Kidney glomerular epithelial cell (primary cell): ENCODE data around the gene RNF166.

ENCODE experiments used
- DNase-seq: peaks from one replicate; lab custom pipeline; 2025; lab: John Stamatoyannopoulos, UW

Gene RNF166

GRCh38 chr16:88739139-88739976 lies 33.1 kb upstream of the RNF166 start:
- no peak for DNase-seq

GRCh38 chr16:88738151-88739084 lies 32.2 kb upstream of the RNF166 start:
- DNase-seq, result no peak

GRCh38 chr16:88737298-88738150 lies 31.3 kb upstream of the RNF166 start:
- DNase-seq, result peak; percentile 53

GRCh38 chr16:88736496-88736895 lies 30.3 kb upstream of the RNF166 start:
- no peak for DNase-seq

GRCh38 chr16:88736088-88736487 lies 29.9 kb upstream of the RNF166 start:
- no peak for DNase-seq

GRCh38 chr16:88735616-88736015 lies 29.4 kb upstream of the RNF166 start:
- DNase-seq, result no peak

- DNase-seq, result no peak
Measured at GRCh38 chr16:88735121-88735520, 28.9 kb upstream of the RNF166 start.

- DNase-seq, result no peak
Measured at GRCh38 chr16:88734361-88734728, 28.1 kb upstream of the RNF166 start.

GRCh38 chr16:88733630-88734360 lies 27.6 kb upstream of the RNF166 start:
- DNase-seq, result no peak

GRCh38 chr16:88732961-88733294 lies 26.7 kb upstream of the RNF166 start:
- DNase-seq, result no peak

GRCh38 chr16:88732172-88732960 lies 26.2 kb upstream of the RNF166 start:
- DNase-seq, result no peak

GRCh38 chr16:88731699-88732098 lies 25.5 kb upstream of the RNF166 start:
- no peak for DNase-seq

GRCh38 chr16:88730632-88731607 lies 24.7 kb upstream of the RNF166 start:
- DNase-seq, result no peak

GRCh38 chr16:88727871-88728270 lies 21.7 kb upstream of the RNF166 start:
- no peak for DNase-seq

- no peak for DNase-seq
Measured at GRCh38 chr16:88726981-88727380, 20.8 kb upstream of the RNF166 start.

- DNase-seq, result no peak
Measured at GRCh38 chr16:88726408-88726749, 20.2 kb upstream of the RNF166 start.

- no peak for DNase-seq
Measured at GRCh38 chr16:88725609-88726407, 19.6 kb upstream of the RNF166 start.

- DNase-seq, result no peak
Measured at GRCh38 chr16:88724855-88725555, 18.8 kb upstream of the RNF166 start.
